SU-DHL-6 (cell line): ENCODE results near the gene SEZ6L2.

ENCODE experiments used
- H2AFZ ChIP-seq: fragments of 200-600 bp; sonication (generic); 2 replicates; pipeline ENCODE4 v1.6.1; 2014; ENCODE audit warnings: low read depth, mild to moderate bottlenecking, moderate library complexity, mixed read lengths, antibody characterized with exemption, low read length; ENCODE audit not compliant: severe bottlenecking
- H3F3A ChIP-seq: fragments of 200-600 bp; shearing (Covaris generic); 2 replicates; pipeline ENCODE4 v1.6.0; 2016; ENCODE audit warnings: antibody characterized with exemption, mild to moderate bottlenecking; ENCODE audit not compliant: insufficient read depth
- H3K27ac ChIP-seq: fragments of 200-600 bp; sonication (generic); 2 replicates; pipeline ENCODE4 v1.5.1; 2016; ENCODE audit warnings: low read depth, mild to moderate bottlenecking, low read length, moderate library complexity, mixed read lengths
- H3K27me3 ChIP-seq: fragments of 200-600 bp; sonication (generic), shearing (Covaris generic); 2 replicates; pipeline ENCODE4 v1.6.0; 2014; ENCODE audit warnings: mild to moderate bottlenecking, low read length
- H3K36me3 ChIP-seq: fragments of 200-600 bp; sonication (generic); 2 replicates; pipeline ENCODE4 v1.6.1; 2014; ENCODE audit warnings: mild to moderate bottlenecking, low read length, mixed read lengths
- H3K4me2 ChIP-seq: fragments of 300-600, 200-600 bp; shearing (Covaris generic), sonication (generic); 2 replicates; pipeline ENCODE4 v1.6.0; 2014; ENCODE audit warnings: low read length, low read depth, mild to moderate bottlenecking; ENCODE audit not compliant: poor library complexity, severe bottlenecking
- H3K4me3 ChIP-seq: fragments of 200-600 bp; sonication (generic); 2 replicates; pipeline ENCODE4 v1.5.1; 2014; ENCODE audit warnings: antibody characterized with exemption, low read length, mild to moderate bottlenecking, mixed read lengths; ENCODE audit not compliant: insufficient read depth, poor library complexity, severe bottlenecking
- H3K79me2 ChIP-seq: fragments of 200-600 bp; sonication (generic); 2 replicates; pipeline ENCODE4 v1.6.1; 2014; ENCODE audit warnings: mild to moderate bottlenecking, low read length, moderate library complexity; ENCODE audit not compliant: insufficient read depth
- H3K9ac ChIP-seq: fragments of 200-600 bp; sonication (generic); 2 replicates; pipeline ENCODE4 v1.7.0; 2014; ENCODE audit warnings: mild to moderate bottlenecking, low read length
- H3K9me2 ChIP-seq: fragments of 200-600 bp; sonication (generic); replicated peaks from 2 replicates; pipeline ENCODE4 v1.6.1; 2014; ENCODE audit warnings: low read length; ENCODE audit not compliant: insufficient read depth
- H3K9me3 ChIP-seq: fragments of 200-600 bp; sonication (generic); 2 replicates; pipeline ENCODE4 v1.6.1; 2014; ENCODE audit warnings: low read length, mixed read lengths; ENCODE audit not compliant: insufficient read depth
- H4K20me1 ChIP-seq: fragments of 200-600 bp; sonication (generic); 2 replicates; pipeline ENCODE4 v1.6.1; 2014; ENCODE audit warnings: low read depth, mild to moderate bottlenecking, antibody characterized with exemption, low read length, moderate library complexity, mixed read lengths
- CTCF ChIP-seq: fragments of 200-600 bp; sonication (generic); IDR thresholded peaks from one replicate; pipeline ENCODE4 v1.5.1; 2017; ENCODE audit warnings: antibody characterized with exemption, mild to moderate bottlenecking, low read length, moderate library complexity; ENCODE audit not compliant: insufficient read depth, poor library complexity, severe bottlenecking
- EZH2phosphoT487 ChIP-seq: fragments of 200-600 bp; sonication (generic), shearing (Covaris generic); conservative IDR thresholded peaks from 2 replicates; pipeline ENCODE4 v1.6.1; 2018; ENCODE audit warnings: mild to moderate bottlenecking, antibody characterized with exemption, low read length, moderate library complexity, mixed read lengths

Gene SEZ6L2

DNA sequence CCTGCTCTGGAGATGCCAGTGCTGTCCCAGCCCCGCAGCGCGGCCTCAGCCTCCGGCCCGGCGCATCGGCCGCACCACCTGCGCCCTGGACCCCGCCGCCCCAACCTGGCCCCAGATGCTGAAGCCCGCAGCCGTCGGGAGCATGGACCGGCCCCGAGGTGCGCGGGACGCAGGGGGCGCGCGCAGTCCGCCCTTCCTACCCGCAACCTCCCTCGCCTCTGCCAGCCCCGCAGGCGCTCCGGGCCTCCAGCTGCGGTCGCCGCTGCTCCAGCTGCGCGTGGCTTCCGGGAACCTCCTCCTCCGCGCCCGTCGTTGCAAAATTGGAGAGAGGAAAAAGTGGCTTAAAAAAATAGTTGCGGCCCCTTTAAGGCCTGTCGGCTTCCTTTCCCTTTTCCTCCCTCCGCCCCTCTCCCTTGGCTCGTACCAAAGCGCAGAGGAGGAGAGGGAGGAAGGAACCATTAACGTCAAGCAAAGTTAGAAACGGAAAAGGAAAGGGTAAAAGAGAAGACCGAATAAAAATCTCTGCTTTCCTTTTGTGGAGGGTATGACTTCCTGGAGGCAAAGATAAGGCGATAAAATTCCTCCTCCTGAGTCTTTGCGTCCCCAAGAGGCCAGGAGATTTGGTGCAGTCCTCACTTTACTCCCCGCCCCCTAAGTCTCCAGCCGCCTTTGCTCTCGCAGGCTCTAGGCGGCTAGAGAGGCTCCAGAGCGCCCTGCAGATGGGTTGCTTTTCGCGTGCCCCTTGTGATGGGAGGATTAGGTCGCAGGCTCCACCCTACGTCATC, 36.3 kb downstream of the SEZ6L2 start, which contains the start of gene CDIPT:
CDIPT (minus strand) TSS at position 343 of the 785 bp plus-strand sequence. CDS start 369 bp downstream, outside the sequence.
- Histone ChIP-seq H3K4me2 (peak within 1 kb of the TSS; percentile 67), H3K27me3 (no peaks in the 10 kb centered on the region), H3K4me3 (peak within 1 kb of the TSS; percentile 91), H3F3A (no peaks in the 10 kb centered on the region), H4K20me1 (no peaks in the 10 kb centered on the region), H2AFZ (peak within 1 kb of the TSS; percentile 95), H3K9ac (peak within 1 kb of the TSS; percentile 73), H3K36me3 (no peaks in the 10 kb centered on the region), H3K9me3 (no peaks in the 10 kb centered on the region), H3K79me2 (no peaks in the 10 kb centered on the region; the same call in 1 of the 2 replicates), H3K27ac (peak within 1 kb of the TSS; percentile 76), H3K9me2 (no peaks in the 10 kb centered on the region)
- TF ChIP-seq EZH2phosphoT487 (no peak), CTCF (peak; percentile 63)

GRCh38 chr16:29862383-29862883, 36.9 kb downstream of the SEZ6L2 start:
- Histone ChIP-seq H3K27ac (no peak overlapping the region), H3K9me2 (no peaks in the 10 kb centered on the region), H3K36me3 (no peaks in the 10 kb centered on the region), H3K4me3 (peak overlapping the region; percentile 91), H2AFZ (peak overlapping the region; percentile 95), H3K9me3 (no peaks in the 10 kb centered on the region), H3K4me2 (peak overlapping the region; percentile 67), H3K27me3 (no peaks in the 10 kb centered on the region), H3K9ac (peak overlapping the region; percentile 73), H3F3A (no peaks in the 10 kb centered on the region), H4K20me1 (no peaks in the 10 kb centered on the region), H3K79me2 (no peaks in the 10 kb centered on the region; the same call in 1 of the 2 replicates)
- no peak for TF ChIP-seq EZH2phosphoT487
- TF ChIP-seq CTCF = no peak

- Histone ChIP-seq H3K27ac (no peak overlapping the region), H3K9me2 (no peaks in the 10 kb centered on the region), H3K4me2 (no peak overlapping the region), H3K9me3 (no peaks in the 10 kb centered on the region), H3K4me3 (no peak overlapping the region), H3K36me3 (no peaks in the 10 kb centered on the region), H3K79me2 (no peaks in the 10 kb centered on the region; the same call in 1 of the 2 replicates), H2AFZ (no peak overlapping the region), H3F3A (no peaks in the 10 kb centered on the region), H4K20me1 (no peaks in the 10 kb centered on the region), H3K27me3 (no peaks in the 10 kb centered on the region), H3K9ac (no peak overlapping the region)
- TF ChIP-seq EZH2phosphoT487 (no peak), CTCF (no peak)
Measured at GRCh38 chr16:29860218-29860617, 39.1 kb downstream of the SEZ6L2 start.
